ENCODE measurements around the gene SLC5A10.

SLC5A10 gene

DNA sequence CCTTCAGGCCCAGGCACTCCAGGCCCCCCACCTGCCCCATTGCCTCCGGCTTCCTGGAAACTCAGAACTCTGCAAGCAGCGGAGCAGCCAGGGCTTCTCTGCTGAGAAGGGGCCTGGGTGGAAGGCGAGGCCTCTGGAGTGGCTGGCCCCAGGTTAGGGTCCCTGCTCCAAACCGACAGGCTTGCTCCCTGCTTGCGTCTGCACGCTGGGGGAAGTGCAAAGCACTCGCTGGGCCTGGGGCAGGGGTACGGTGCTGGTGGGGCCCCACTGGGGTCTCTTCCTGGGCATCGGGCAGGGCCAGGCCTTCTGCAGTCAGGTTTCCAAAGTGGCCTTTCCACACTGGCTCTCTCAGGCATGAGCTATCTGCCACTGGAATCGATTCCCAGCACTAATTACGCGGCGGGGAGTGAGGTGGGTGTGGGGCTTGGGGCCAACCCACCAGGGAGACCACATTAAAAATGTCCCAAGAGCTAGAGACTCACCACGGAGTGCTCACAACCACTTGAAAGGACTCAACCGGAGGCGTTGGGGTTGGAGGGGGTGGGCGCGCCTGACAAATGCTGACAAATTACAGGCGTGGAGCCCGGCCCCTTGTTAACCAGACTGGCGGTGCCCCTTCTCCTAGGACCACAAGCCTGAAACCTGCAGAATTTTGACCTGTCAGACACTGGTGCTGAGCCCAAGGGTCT is 34.7 kb downstream of the SLC5A10 start:
- DNase-seq, result no peak

DNA sequence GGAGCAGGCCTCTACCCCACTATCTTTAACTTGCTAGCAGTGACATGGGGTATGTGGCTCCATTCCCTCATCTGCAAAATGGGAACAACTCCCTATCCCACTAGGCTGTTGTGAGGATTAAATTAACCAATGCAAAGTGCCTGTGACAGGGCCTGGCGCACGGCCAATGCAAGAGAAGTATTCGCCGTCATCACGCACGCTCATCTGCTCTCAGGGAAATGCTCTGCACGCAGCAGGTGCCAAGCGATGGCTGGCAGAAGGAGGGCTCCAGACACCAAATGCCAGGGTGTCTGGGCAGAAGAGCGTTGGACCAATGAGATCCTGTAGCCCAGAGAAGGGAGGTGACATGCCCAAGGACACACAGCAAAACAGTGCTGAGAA is 35.3 kb downstream of the SLC5A10 start:
- DNase-seq, result no peak

DNA sequence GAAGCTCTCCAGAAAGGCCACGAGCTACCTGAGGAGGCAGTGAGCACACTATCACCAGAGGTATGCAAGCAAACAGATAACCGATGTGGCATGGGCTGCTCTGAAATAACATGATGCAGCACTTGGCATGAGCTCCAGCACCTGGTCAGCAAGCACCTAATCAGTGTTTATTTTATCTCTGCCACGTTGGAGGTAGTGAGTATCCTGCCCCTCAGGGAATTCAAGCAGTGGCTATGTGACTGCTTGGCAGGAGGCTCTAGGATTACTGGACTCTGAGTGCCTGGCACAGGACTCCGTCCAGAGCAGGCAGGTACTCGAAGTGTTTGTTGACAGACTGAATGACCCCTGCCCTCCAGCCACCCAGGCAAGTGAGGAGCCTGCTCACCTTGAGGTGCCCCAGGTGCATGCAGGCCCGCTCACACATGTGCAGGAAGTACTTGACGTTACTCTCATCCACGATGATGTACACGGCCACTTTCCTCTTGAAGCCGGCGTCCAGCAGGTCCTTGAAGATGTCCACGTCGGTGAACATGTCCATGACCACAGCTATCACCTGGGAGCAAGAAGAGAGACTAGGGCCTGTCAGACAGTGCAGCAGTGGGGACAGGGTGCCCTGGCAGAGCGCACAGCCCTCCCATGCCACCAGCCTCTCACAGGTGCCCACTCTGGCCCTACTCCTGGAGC is 36.0 kb downstream of the SLC5A10 start:
- DNase-seq, result no peak

DNA sequence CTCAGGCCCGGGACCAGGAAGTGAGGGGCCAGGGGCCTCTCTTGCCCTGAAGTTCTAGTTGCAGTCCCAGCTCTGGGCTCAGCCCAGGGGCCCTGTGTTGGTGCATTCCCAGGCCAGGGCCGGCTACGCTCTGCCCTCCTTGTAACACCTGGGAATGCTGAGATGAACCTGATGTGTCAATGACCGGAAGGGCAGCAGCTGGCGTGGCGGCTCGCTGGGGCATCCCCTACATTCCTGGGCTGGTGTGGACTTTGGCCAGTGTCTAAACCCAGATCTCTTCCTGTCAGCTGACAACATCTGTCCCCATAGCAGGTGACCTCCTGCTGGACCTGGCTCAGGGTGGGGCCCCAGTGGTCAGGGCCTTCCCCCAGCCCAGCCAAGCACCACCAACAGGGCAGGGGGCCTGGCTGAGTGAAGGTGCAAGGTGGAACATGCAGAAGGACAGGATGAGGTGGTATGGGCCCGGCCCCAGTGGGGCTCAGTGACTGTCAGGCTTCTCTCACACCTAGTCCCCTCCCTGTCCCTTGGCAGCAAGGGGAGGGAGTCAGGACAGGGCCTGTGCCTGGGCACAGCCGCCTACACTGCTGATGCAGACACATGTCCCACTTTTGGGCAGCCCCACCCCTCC is 36.7 kb downstream of the SLC5A10 start:
- DNase-seq, result no peak

DNA sequence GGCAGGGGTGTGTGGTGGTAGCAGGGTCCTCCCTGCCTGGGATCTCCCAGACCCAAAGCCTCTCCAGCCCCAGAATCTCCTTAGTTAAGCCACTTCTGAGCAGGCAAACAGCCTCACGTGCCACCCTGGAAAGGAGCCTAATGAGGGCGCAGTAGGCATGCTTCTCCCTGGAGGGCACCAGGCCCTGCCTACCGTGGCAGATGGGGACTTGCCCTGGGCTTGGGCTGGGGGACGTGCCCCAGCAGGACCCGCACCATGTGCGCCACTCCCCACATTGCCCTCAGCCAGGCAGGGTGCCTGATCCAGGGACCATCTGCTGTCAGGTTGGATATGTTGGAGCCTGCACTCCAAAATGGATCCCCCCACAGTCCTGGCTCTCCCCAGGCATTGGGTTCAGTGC is 38.4 kb downstream of the SLC5A10 start:
- DNase-seq, result no peak

DNA sequence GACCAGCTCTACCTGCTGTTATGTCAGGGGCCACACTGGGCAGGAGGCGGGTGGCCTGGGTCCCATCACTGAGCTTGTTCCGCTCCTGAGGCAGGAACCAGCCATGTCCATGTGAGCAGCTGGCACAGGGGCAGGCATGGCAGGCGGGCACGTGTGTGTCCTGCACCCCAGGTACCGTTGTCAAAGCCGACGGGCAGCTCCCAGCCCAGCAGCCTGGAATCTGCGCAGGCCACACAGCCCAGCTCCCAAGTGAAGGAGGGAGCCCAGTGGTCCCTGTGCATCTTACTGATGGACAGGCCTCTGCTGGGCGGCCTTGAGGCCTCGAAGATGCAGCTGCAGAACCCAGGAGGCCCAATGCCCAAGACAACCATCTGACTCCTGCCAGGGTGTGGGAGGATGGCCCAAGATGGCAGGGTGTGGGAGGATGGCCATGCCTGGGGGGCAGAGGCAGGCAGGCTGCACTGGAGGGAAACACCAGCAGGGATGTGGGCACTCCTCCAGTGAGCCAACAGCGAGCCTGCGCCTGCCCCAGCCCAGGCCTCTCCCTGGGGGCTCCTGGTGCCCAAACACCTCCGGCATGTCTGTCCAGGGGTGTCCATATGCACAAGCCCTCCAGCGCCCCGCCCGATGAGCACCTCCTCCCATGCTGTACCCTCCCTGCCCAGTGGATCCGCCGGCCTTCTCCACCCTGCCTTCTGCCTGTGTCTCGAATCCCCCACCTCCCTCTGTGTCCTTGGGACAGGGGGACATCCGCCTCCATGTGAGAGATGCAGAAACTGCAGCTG is 39.8 kb downstream of the SLC5A10 start:
- DNase-seq, result no peak

DNA sequence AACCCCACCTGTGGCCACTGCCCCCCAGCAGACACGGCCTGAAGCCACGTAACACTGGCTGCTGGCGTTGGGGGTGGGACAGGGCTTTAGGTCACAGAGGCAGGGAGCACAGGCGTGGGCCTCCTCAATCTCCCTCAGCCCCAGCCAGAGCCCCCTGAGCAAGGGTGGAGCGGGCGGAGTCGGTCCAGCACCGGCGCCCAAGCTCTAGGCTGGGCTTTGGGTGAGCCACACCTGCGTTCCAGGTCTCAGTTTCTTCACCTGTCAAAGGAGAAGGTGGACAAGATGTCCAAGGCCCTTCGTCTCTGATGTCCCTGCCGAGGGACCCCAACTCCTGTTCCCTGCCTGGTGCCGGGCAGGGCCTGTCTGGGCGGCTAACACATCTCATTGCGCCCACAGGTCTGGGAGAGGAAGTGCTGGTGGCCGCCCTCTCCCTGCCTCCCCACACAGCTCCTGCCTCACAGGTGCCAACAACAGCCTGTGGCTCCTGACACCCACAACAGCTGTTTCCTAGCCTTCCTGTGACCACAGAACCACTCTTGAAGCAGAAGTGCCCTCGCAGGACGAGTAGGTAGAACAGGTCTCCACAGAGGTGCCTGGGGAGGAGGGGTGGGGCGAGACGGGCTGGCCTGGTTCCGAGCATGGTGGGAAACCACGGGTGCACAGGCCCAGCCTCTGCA is 40.6 kb downstream of the SLC5A10 start:
- peak; percentile 27 for DNase-seq

DNA sequence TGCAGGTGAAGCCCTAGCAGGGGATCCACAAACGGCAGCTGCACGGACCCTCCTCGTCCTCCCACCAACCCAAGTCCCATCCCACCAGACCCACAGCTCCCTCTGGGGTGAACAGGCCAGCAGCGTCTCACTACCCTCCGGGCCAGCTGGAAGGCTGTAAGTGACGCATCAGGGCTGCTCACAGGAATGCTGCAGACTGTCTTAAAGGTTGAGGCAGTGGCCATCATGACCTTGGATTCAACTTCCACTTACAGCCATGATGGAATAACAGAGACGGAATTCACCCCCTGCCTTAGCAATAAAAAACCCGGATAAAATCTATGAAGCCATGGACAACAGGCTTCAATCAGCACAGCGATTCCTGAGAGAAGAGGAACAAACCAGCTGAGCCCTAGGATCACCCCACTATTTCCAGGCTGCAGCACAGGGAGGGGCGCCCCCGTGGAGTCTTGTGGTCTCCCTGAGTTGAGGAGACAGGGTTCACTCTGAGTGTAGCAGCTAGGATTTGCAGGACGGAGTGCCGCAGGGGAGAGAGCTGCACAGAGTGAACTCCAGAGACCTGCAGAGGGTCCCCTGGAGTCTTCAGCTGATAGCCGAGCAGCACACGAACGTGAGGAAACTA is 42.1 kb downstream of the SLC5A10 start:
- DNase-seq, result no peak

DNA sequence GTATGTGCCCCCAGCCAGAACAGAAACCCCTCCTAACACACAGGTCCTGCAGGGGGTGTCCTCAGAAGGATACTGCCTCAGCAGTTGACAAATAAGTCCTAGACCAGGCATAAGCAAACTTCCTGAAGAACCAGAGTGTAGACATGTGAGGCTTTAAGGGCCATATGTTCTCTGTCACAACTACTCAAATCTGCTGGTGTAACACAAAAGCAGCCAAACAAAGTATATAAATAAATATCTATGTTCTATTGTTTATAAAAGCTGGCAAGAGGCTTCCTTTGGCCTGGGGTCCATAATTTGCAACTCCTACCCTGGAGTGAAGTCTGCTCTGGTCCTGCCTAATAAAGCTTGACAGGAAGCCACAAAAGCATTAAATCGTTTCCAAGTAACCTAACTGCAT is 42.7 kb downstream of the SLC5A10 start:
- DNase-seq, result no peak

DNA sequence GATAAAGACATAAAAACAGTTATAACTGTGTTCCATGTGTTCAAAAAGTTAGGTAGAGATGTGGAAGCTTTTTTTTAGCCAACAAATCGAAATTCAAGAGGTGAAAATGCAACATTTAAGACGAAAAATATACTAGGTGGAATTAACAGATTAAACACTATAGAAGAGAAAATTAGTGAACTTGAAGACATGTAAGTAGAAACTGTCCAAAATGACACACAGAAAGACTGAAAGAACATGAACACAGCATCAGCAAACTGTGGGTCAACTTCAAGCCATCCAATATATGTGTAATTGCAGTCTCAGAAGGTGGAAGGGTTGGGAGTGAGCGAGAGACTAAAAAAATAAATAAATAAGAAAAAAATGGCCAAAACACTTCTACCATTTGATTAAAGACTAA is 43.3 kb downstream of the SLC5A10 start:
- no peak for DNase-seq

DNA sequence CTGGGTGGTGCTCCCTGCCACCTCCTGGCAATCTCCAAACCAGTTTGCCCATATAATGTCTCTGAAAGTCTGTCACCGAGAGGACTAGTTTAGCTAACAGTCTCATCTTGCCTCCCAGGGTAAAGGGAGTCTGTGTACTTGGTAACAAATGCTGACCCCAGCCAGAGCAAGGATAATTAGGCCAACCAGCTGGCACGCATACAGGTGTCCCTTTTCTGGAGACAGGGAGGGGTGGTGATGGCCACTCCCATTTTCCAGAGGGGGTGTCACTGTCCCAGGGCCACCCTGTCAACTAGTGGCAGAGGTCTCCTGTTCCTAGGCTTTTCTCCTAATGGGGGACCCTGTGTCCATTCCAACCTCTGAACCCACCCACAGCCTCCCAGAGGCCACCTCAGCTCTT is 44.5 kb downstream of the SLC5A10 start:
- no peak for DNase-seq

DNA sequence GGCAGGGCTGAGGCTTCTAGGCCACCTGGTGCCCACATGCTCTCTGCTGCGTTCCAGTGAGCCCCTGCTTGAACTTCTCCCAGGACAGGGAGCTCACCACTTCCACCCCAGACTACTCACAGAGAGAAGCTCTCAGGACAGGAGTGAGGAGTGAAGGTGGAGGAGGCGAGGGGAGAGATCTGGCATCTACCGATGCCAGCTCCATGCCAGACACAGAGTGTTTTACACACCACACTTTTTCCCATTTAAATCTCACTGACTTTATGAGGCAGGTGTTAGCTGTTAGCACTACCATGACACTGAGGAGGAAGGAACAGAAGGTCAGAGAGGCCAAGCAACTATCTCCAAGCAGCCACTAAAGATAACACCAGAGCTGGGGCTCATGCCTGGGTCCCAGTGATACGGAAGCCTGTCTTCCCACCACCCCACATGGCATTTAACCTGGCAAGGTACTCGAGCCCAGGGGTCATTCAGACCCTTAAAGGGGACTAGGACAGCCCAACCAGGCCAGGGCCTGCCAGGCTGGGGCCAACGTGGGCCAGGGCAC is 45.8 kb downstream of the SLC5A10 start:
- peak; percentile 58 for DNase-seq

DNA sequence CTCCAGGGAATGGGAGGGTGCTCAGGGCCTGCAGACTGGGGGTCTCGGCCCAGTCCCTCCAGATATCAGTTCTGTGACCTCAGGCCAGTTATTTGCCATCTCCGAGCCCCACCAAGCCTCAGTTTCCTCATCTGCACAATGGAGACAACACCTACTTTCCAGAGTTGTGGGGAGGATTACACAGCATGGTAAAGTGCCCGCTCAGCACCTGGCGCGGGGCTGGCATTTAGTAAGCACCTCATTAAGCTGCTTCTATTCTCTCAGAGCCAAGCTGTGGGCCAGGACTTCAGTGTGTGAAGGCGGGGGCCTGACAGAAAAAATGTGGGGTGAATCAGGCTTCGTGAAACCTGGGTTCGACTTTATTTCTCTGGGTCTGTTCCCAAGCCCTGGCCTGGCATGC is 47.4 kb downstream of the SLC5A10 start:
- DNase-seq, result no peak

DNA sequence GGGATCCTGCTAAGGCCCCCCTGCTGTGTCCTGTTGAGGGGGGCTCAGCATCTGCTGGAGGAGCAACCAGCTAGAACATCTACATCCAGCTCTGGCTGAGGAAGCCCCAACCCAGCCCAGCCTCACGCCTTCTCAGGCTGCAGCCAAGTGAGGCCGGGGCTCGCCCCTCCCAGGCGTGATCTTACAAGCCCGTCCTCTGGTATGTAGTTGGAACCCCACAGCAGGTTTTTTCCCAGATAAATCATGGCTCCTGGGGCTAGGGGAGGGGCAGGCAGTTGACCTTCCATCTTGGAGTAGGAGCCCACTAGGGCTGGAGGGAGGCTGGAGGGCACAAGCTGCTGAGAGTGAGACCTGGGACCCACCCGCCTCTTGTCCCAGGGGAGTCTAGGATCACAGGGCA is 47.9 kb downstream of the SLC5A10 start:
- no peak for DNase-seq

DNA sequence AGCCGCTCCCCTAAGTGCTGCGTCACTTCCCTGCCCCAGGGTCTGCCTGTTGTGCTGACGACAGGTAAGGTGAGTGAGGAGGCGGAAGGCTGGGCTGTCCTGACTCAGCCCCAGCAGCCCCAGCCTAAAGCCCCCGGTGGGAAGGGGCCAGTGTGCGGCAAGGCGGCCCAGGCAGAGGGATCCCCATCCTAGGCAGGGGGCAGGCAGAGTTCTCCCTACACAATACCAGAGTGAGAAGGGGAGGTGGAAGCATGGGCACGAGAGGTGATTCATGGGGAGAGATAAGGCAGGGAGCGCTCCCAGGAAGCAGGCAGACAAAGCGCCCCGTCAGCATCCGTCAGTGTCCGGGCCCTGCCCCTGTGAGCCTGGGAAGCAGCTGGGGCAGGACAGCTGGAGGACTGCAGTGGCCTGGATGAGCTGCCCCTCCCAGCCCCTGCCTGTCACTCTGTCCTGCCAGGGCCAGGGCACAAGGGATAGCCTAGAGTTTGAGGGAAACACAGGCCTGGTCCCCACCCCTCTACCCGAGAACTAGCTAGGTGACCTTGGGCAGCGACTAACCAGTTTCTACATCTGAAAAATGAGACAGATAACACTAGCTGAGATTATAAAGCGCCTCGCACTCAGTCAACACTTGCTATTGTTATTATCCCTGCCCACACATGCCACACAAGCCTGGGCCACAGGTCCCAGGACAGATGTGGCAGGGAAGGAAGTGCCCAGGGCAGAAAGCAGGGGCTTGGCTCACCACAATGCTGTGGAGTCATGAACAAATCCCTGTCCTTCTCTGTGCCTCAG is 48.8 kb downstream of the SLC5A10 start:
- no peak for DNase-seq

DNA sequence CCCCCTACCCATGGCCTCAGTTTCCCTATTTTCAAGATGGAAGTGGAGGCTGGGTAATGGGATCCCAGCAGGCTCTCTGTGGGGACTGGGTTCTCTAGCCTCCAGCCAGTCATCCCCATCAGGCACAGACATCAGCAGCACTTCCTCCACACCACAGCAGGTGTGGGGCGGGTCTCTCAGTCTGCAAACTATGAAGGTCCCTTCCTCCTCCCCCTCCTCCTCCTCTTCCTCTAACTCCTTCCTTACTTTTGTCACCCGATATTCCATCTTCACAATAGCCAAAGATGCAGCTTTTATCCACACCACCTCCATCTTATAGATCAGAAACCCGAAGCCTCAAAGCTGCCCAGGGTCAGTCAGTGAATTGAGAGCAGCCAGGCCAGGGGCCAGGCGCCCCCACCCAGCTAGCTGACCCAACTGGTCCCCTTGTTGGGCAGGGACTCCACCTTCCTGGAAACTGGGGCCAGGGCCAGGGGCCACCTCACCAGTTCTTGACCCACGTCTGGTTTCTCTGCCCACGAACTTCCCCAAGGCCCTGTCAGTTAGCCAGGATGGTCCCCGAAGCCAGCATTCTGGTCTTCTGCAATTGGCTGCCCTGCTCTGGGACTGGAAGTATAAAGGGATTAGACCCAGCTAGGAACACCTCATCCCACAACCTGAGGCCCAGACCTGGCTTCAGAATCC is 50.1 kb downstream of the SLC5A10 start:
- no peak for DNase-seq

DNA sequence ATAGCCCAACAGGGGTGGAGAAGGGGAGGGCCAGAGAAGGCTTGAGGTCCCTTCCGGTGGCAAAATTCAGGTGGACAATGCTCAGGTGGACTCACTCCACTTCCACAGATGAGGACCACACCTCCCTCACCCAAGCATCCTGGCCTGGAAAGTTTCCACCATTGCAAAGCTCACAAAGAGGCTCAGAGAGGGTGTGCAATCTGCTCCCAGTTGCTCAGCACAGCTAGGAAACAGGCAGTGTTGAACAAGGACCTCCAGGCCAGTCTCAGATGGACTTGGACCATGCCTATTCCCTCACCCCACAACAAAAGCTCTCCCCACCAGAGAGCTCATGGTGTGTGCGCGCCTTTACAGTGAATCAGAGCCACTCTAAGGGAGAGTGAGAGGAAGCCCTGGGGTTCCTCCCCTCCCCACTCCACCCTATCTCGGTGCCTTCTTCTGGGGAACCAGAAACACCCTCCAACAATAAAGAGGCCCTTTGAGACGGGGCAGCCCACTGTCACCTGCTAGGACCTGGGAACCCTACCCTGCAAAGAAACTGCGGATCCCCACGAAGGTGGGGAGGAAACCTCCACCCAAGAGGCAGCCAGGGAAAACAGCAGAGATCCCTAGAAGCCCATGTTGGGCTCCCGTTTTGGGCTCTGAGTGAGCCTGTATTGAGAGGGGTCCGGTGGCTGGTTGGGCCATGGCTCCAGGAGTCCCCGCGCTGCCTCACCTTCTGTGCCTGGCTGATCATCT is 51.0 kb downstream of the SLC5A10 start:
- peak; percentile 13 for DNase-seq

DNA sequence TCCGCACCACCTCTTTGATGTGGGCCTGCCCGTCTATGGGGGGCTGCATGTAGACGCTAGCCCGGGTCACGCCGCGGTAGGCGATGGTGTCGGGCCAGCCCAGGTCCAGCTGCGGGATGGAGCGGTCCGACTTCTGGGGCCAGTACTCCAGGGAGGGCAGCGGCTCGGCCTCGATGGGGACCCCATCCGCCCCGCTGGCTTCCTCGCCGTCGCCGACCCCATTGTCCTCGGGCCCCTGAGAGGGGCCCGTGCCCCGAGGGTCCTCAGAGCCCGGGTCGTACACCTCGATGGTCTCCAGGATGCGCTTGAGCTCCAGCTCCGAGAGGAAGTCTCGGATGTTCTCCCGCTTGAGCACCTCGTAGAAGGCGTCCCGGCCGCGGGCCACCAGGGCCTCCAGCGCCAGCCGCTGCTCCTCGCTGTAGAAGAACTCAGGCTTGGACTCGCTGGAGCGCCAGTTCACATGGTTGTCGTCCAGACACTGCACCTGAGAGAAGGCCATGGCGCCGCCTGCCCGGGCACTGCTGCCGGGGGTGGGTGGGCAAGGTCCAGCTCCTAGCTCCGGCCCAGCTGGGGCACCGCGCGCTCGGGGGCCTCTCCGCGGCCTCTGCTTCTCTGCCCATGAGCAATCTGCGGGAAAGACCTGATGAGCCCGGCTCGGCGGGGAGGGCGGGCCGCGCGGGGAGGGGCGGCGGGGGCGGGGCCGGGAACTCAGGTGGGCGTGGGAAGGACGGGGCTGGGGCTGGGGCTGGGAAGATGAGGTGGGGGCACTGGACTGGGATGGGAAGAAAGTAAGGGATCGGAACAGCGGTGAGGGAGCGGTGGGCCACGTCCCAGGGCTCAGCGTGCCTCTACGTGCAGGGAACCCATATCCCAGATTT is 51.8 kb downstream of the SLC5A10 start:
- DNase-seq, result peak; percentile 44

All from hematopoietic multipotent progenitor cell treated with erythropoietin and hydrocortisone succinate and interleukin-3 and kit ligand, for 6 days (in vitro differentiated cells).